NOMO-1 treated with dmso at 0.1 percent for 144 hours (cell line): Measurements from ENCODE around the gene CRABP2.

Experiments used
- DNase-seq: peaks from one replicate; lab custom pipeline; 2025; ENCODE audit not compliant: unreplicated experiment; lab: John Stamatoyannopoulos, UW

The CRABP2 gene

GRCh38 chr1:156742017-156742416, 36.6 kb upstream of the CRABP2 start:
- no peak for DNase-seq

GRCh38 chr1:156741481-156741983, 36.1 kb upstream of the CRABP2 start:
- DNase-seq, result no peak

- peak; percentile 99 for DNase-seq
Measured at GRCh38 chr1:156740741-156741480, 35.5 kb upstream of the CRABP2 start, which contains the start of gene MRPL24. TSS of gene MRPL24 (minus strand) at chr1:156741088. CDS start at chr1:156738704, 2,384 bp downstream.

GRCh38 chr1:156740237-156740740, 34.9 kb upstream of the CRABP2 start:
- DNase-seq, result no peak

GRCh38 chr1:156738916-156739315, 33.5 kb upstream of the CRABP2 start:
- no peak for DNase-seq

- no peak for DNase-seq
Measured at GRCh38 chr1:156738407-156738806, 33.0 kb upstream of the CRABP2 start.

- DNase-seq, result no peak
Measured at GRCh38 chr1:156733989-156734584, 28.7 kb upstream of the CRABP2 start.

- DNase-seq, result peak; percentile 96
Measured at GRCh38 chr1:156728599-156729462, 23.4 kb upstream of the CRABP2 start, which contains the start of gene ISG20L2. TSS of gene ISG20L2 (minus strand) at chr1:156728766. CDS start at chr1:156727652, 1,114 bp downstream.

GRCh38 chr1:156727926-156728598, 22.7 kb upstream of the CRABP2 start, which contains the start of gene METTL25B:
TSS of gene METTL25B (plus strand) at chr1:156728469. CDS start at chr1:156729105, 636 bp downstream.
- DNase-seq, result peak; percentile 82

- DNase-seq, result no peak
Measured at GRCh38 chr1:156727492-156727891, 22.1 kb upstream of the CRABP2 start.

GRCh38 chr1:156726549-156727226, 21.3 kb upstream of the CRABP2 start:
- DNase-seq, result peak; percentile 60

GRCh38 chr1:156725683-156726280, 20.4 kb upstream of the CRABP2 start:
- peak; percentile 94 for DNase-seq

- DNase-seq, result no peak
Measured at GRCh38 chr1:156721535-156721934, 16.2 kb upstream of the CRABP2 start.

- DNase-seq, result no peak
Measured at GRCh38 chr1:156721131-156721530, 15.7 kb upstream of the CRABP2 start.

- DNase-seq, result no peak
Measured at GRCh38 chr1:156717351-156717750, 12.0 kb upstream of the CRABP2 start.

GRCh38 chr1:156714830-156715229, 9.4 kb upstream of the CRABP2 start:
- DNase-seq, result no peak

GRCh38 chr1:156712626-156713025, 7.2 kb upstream of the CRABP2 start:
- no peak for DNase-seq

GRCh38 chr1:156711011-156711817, 5.8 kb upstream of the CRABP2 start:
- DNase-seq, result no peak
